Measurements from ENCODE around the gene SCMH1. TPM values are rescaled to one million over a fixed set of nuclear protein-coding genes. Genes with fewer than 3 reads are reported as not detected.
"Not testable (repeated sequence)": the region's sequence is repeated elsewhere in the genome, so short reads cannot be mapped to it uniquely, and the experiment has no call there.

Gene SCMH1
- total RNA-seq, 1 donor from 2014 or later, result 13.0 TPM

DNA sequence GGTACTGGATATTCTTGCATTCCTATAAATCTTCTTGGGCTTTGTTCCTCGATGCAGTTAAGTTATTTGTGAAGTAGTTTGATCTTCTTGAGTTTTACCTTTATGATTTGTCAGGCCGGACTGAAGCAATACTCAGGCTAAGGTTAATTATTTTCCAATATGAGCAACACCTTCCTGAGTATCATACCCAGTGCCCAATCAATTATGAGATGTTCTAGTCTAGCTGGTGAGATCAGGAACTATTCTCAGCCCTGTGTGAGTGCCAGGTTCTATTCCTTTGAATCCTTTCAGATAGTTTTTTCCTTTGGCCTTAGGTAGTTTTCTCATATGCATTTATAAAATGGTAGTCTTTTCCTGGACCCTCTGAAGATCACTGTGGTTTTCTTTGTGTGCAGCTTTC, 92.5 kb downstream of the SCMH1 start:
- H3K9ac ChIP-seq (ENCODE audit: low read depth in 1 of 3, low read length in 3 of 3), result no peak overlapping the region
- H3K9me3 ChIP-seq (ENCODE audit: control insufficient read depth in 3 of 3, low read length in 3 of 3), result no peaks in the 10 kb centered on the region
- H3K27me3 ChIP-seq (ENCODE audit: control insufficient read depth in 3 of 3, insufficient read depth in 3 of 3, low read length in 3 of 3), result no peaks in the 10 kb centered on the region
- no peak overlapping the region for H3K4me3 ChIP-seq (ENCODE audit: low read length in 3 of 3)
- peaks cover 0 to 14% (median 5%) of the 10 kb centered on the region in 3 donors for H3K36me3 ChIP-seq (ENCODE audit: control insufficient read depth in 3 of 3, insufficient read depth in 3 of 3, low read length in 3 of 3)
- H3K27ac ChIP-seq (ENCODE audit: low read depth, low read length), result no peak overlapping the region
- peaks cover 0 to 7% (median 0%) of the 10 kb centered on the region in 3 donors for H3K4me1 ChIP-seq (ENCODE audit: control insufficient read depth in 3 of 3, insufficient read depth in 3 of 3, low read length in 3 of 3)

DNA sequence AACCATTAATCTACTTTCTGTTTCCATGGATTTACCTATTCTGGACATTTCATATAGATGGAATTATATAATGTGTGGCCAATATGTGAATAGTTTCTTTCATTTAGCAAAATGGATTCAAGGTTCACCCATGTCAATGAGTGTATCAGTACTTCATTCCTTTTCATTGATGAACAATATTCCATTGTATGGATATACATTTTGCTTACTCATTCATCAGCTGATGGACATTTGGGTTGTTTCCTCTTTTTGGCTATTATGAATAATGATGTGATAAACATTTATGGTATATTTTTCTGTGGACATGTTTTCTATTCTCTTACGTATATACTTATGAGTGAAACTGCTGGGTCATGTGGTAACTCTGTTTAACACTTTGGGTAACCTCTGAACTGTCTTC, 97.8 kb downstream of the SCMH1 start:
- Histone ChIP-seq H3K9ac (ENCODE audit: low read depth in 1 of 3, low read length in 3 of 3) (no peak overlapping the region), H3K36me3 (ENCODE audit: control insufficient read depth in 3 of 3, insufficient read depth in 3 of 3, low read length in 3 of 3) (peaks cover 0 to 18% (median 11%) of the 10 kb centered on the region in 3 donors), H3K4me1 (ENCODE audit: control insufficient read depth in 3 of 3, insufficient read depth in 3 of 3, low read length in 3 of 3) (no peaks in the 10 kb centered on the region), H3K27me3 (ENCODE audit: control insufficient read depth in 3 of 3, insufficient read depth in 3 of 3, low read length in 3 of 3) (no peaks in the 10 kb centered on the region), H3K4me3 (ENCODE audit: low read length in 3 of 3) (no peak overlapping the region), H3K9me3 (ENCODE audit: control insufficient read depth in 3 of 3, low read length in 3 of 3) (no peaks in the 10 kb centered on the region), H3K27ac (ENCODE audit: low read depth, low read length) (no peak overlapping the region)

DNA sequence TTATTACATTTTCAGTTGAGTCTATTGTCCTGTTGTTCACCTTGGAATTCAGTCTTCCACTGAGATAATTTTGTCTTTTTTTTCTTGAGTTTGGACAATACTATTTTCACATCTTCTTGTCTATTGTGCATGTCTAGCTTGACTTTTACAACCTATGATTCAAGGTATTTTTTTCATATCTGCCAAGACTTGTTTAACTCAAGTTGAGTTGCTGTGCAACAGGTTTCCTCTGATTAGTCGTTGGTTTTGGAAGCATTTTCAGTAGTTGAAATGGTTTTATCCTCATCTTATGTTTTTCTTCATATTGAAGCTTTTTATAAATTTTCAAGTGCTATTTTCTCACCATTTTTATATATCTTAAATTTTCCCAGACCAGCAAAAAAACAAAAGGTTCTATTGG, 103.6 kb downstream of the SCMH1 start:
- no peak overlapping the region for H3K9ac ChIP-seq (ENCODE audit: low read depth in 1 of 3, low read length in 3 of 3)
- no peaks in the 10 kb centered on the region for H3K9me3 ChIP-seq (ENCODE audit: control insufficient read depth in 3 of 3, low read length in 3 of 3)
- no peaks in the 10 kb centered on the region for H3K4me1 ChIP-seq (ENCODE audit: control insufficient read depth in 3 of 3, insufficient read depth in 3 of 3, low read length in 3 of 3)
- no peak overlapping the region for H3K27ac ChIP-seq (ENCODE audit: low read depth, low read length)
- no peak overlapping the region for H3K4me3 ChIP-seq (ENCODE audit: low read length in 3 of 3)
- peaks cover 0 to 19% (median 10%) of the 10 kb centered on the region in 3 donors for H3K36me3 ChIP-seq (ENCODE audit: control insufficient read depth in 3 of 3, insufficient read depth in 3 of 3, low read length in 3 of 3)
- no peaks in the 10 kb centered on the region for H3K27me3 ChIP-seq (ENCODE audit: control insufficient read depth in 3 of 3, insufficient read depth in 3 of 3, low read length in 3 of 3)

DNA sequence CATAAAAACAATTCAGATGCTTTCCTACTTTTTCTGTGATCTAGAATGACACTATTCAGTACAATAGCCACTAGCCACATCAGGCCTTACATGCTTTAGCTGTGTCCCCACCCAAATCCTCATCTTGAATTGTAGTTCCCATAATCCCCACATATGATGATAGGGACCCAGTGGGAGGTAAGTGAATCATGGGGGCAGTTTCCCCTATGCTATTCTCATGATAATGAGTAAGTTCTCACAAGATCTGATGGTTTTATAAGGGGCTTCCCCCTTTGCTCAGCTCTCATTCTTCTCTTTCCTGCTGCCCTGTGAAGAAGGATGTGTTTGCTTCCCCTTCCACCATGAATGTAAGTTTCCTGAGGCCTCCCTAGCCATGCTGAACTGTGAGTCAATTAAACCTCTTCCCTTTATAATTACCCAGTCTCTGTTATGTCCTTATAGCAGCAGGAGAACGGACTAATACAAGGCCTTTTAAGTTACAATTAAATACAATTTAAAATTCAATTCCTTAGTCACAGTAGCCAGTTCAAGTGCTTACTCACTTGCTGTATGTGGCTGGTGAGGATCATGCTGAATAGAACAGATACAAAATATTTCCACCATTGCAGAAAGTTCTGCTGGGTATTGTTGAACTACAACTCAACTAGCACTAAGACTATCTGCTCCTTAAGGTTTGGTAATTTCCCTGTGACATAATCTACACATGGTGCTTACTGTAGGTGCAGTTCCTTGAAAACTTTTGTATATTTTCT, 106.7 kb downstream of the SCMH1 start:
- Histone ChIP-seq H3K36me3 (ENCODE audit: control insufficient read depth in 3 of 3, insufficient read depth in 3 of 3, low read length in 3 of 3) (peaks cover 0 to 4% (median 3%) of the 10 kb centered on the region in 3 donors), H3K9ac (ENCODE audit: low read depth in 1 of 3, low read length in 3 of 3) (no peak overlapping the region), H3K27me3 (ENCODE audit: control insufficient read depth in 3 of 3, insufficient read depth in 3 of 3, low read length in 3 of 3) (no peaks in the 10 kb centered on the region), H3K9me3 (ENCODE audit: control insufficient read depth in 3 of 3, low read length in 3 of 3) (no peaks in the 10 kb centered on the region), H3K4me3 (ENCODE audit: low read length in 3 of 3) (no peak overlapping the region), H3K4me1 (ENCODE audit: control insufficient read depth in 3 of 3, insufficient read depth in 3 of 3, low read length in 3 of 3) (no peaks in the 10 kb centered on the region), H3K27ac (ENCODE audit: low read depth, low read length) (no peak overlapping the region)

DNA sequence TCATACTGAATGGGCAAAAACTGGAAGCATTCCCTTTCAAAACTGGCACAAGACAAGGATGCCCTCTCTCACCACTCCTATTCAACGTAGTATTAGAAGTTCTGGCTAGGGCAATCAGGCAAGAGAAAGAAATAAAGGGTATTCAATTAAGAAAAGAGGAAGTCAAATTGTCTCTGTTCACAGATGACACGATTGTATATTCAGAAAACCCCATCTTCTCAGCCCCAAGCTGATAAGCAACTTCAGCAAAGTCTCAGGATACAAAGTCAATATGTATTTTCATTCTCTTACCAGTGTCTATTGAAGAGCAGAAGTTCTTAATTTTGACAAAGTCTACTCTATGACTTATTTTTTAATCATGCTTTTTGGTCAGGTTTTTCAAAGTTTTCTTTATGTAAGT, 107.8 kb downstream of the SCMH1 start:
- H3K9me3 ChIP-seq (ENCODE audit: control insufficient read depth in 3 of 3, low read length in 3 of 3); H3K27ac ChIP-seq (ENCODE audit: low read depth, low read length); H3K4me1 ChIP-seq (ENCODE audit: control insufficient read depth in 3 of 3, insufficient read depth in 3 of 3, low read length in 3 of 3); H3K9ac ChIP-seq (ENCODE audit: low read depth in 1 of 3, low read length in 3 of 3); H3K27me3 ChIP-seq (ENCODE audit: control insufficient read depth in 3 of 3, insufficient read depth in 3 of 3, low read length in 3 of 3); H3K4me3 ChIP-seq (ENCODE audit: low read length in 3 of 3); H3K36me3 ChIP-seq (ENCODE audit: control insufficient read depth in 3 of 3, insufficient read depth in 3 of 3, low read length in 3 of 3): not testable (repeated sequence)

DNA sequence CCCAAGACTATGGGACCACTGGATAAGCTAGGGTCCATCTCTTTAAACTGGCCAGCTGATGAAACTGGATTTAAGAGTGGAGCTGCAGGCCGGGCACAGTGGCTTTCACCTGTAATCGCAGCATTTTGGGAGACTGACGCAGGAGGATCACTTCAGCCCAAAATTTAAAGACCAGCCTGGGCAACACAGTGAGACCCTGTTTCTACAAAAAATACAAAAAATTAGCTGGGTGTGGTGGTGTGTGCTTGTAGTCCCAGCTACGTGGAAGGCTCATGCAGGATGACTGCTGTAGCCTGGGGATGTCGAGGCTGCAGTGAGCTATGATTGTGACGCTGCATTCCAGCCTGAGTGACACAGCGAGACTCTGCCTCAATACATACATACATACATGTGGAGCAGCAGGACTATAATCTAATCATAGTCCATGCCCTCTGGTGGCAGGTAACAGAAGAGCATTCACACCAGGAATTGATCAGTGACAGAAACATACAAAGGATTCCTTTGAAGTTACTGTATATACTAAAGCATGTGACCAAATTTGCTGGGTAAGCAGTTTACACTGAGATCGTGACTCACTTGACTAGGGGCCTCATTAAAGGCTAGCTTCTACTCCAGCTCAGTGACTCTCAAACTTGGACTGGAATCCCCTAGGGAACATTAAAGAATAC, 119.1 kb downstream of the SCMH1 start:
- H3K9me3 ChIP-seq (ENCODE audit: control insufficient read depth in 3 of 3, low read length in 3 of 3), result no peaks in the 10 kb centered on the region
- H3K9ac ChIP-seq (ENCODE audit: low read depth in 1 of 3, low read length in 3 of 3), result no peak overlapping the region
- peaks cover 0 to 3% (median 3%) of the 10 kb centered on the region in 3 donors for H3K36me3 ChIP-seq (ENCODE audit: control insufficient read depth in 3 of 3, insufficient read depth in 3 of 3, low read length in 3 of 3)
- H3K27me3 ChIP-seq (ENCODE audit: control insufficient read depth in 3 of 3, insufficient read depth in 3 of 3, low read length in 3 of 3), result no peaks in the 10 kb centered on the region
- no peaks in the 10 kb centered on the region for H3K4me1 ChIP-seq (ENCODE audit: control insufficient read depth in 3 of 3, insufficient read depth in 3 of 3, low read length in 3 of 3)
- no peak overlapping the region for H3K27ac ChIP-seq (ENCODE audit: low read depth, low read length)
- H3K4me3 ChIP-seq (ENCODE audit: low read length in 3 of 3), result no peak overlapping the region

DNA sequence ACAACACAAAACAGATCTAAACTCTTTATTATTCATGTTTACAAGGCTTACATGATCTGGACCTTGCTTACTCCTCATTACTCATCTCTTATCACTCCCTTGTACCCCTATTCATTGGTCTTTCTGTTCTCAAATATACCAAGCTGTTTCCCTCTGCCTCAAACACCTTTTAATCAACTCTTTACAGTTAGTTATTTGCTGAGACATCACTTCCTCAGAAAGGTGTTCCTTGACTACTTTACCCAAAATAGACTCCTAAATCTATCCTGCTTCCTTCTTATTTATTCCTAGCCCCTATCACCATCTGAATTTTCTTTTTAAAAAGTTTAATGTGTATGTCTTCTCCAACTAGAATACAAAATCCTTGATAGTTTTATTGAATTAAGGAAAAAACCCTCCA, 120.0 kb downstream of the SCMH1 start:
- Histone ChIP-seq H3K9ac (ENCODE audit: low read depth in 1 of 3, low read length in 3 of 3) (no peak overlapping the region), H3K4me1 (ENCODE audit: control insufficient read depth in 3 of 3, insufficient read depth in 3 of 3, low read length in 3 of 3) (no peaks in the 10 kb centered on the region), H3K27ac (ENCODE audit: low read depth, low read length) (no peak overlapping the region), H3K27me3 (ENCODE audit: control insufficient read depth in 3 of 3, insufficient read depth in 3 of 3, low read length in 3 of 3) (no peaks in the 10 kb centered on the region), H3K36me3 (ENCODE audit: control insufficient read depth in 3 of 3, insufficient read depth in 3 of 3, low read length in 3 of 3) (peaks cover 0 to 3% (median 3%) of the 10 kb centered on the region in 3 donors), H3K9me3 (ENCODE audit: control insufficient read depth in 3 of 3, low read length in 3 of 3) (no peaks in the 10 kb centered on the region), H3K4me3 (ENCODE audit: low read length in 3 of 3) (no peak overlapping the region)

DNA sequence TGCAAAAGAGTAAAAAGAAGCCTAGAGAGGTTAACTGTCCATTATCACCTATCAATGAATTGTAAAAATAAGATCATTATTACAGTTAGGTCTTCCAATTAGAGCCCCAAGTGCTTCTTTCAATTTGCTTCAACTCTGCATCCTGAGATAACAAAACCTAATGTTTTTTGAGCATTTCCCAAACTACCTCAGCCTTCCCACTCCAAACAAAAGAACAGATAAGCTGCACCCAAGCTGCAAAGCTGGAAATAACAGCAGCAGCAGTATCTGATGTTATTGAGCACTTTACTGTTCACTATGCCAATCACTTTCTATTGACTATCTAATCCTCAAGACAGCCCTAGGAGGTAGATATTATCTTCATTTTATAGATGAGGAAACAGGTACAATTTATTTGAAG, 123.5 kb downstream of the SCMH1 start:
- Histone ChIP-seq H3K4me1 (ENCODE audit: control insufficient read depth in 3 of 3, insufficient read depth in 3 of 3, low read length in 3 of 3) (no peaks in the 10 kb centered on the region), H3K27ac (ENCODE audit: low read depth, low read length) (no peak overlapping the region), H3K27me3 (ENCODE audit: control insufficient read depth in 3 of 3, insufficient read depth in 3 of 3, low read length in 3 of 3) (no peaks in the 10 kb centered on the region), H3K4me3 (ENCODE audit: low read length in 3 of 3) (no peak overlapping the region), H3K9ac (ENCODE audit: low read depth in 1 of 3, low read length in 3 of 3) (no peak overlapping the region), H3K36me3 (ENCODE audit: control insufficient read depth in 3 of 3, insufficient read depth in 3 of 3, low read length in 3 of 3) (peaks cover 0 to 6% (median 0%) of the 10 kb centered on the region in 3 donors), H3K9me3 (ENCODE audit: control insufficient read depth in 3 of 3, low read length in 3 of 3) (no peaks in the 10 kb centered on the region)

DNA sequence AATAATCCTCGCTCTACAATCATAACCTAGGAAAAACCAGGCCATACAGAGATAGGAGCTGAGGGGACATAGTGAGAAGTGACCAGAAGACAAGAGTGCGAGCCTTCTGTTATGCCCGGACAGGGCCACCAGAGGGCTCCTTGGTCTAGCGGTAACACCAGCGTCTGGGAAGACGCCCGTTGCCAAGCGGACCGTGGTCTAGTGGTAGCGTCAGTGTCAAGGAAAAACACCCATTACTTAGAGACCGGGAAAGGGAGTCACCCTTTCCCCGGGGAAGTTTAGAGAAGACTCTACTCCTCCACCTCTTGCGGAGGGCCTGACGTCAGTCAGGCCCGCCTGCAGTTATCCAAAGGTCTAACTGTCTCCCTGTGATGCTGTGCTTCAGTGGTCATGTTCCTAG, 124.9 kb downstream of the SCMH1 start:
- not testable (repeated sequence) for H3K4me3 ChIP-seq (ENCODE audit: low read length in 3 of 3); H3K9ac ChIP-seq (ENCODE audit: low read depth in 1 of 3, low read length in 3 of 3); H3K27me3 ChIP-seq (ENCODE audit: control insufficient read depth in 3 of 3, insufficient read depth in 3 of 3, low read length in 3 of 3); H3K27ac ChIP-seq (ENCODE audit: low read depth, low read length); H3K9me3 ChIP-seq (ENCODE audit: control insufficient read depth in 3 of 3, low read length in 3 of 3); H3K4me1 ChIP-seq (ENCODE audit: control insufficient read depth in 3 of 3, insufficient read depth in 3 of 3, low read length in 3 of 3)
- peaks cover 3 to 17% (median 3%) of the 10 kb centered on the region in 3 donors for H3K36me3 ChIP-seq (ENCODE audit: control insufficient read depth in 3 of 3, insufficient read depth in 3 of 3, low read length in 3 of 3)

DNA sequence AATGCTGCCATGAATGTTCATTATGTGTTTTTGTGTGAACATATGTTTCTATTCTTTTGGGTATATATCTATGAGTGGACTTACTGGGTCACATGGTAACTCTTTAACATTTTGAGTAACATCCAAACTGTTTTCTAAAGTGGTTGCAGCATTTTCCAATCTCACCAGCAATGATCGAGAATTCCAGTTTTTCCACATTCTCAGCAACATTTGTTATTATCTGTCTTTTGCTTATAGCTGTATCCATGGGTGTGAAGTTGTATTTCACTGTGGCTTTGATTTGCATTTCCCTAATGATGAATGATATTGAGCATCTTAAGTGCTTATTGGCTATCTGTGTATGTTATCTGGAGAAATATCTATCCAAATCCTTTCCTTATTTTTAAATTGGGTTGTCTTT, 131.4 kb downstream of the SCMH1 start:
- H3K36me3 ChIP-seq (ENCODE audit: control insufficient read depth in 3 of 3, insufficient read depth in 3 of 3, low read length in 3 of 3), result peaks cover 3 to 10% (median 3%) of the 10 kb centered on the region in 3 donors
- no peak overlapping the region for H3K27ac ChIP-seq (ENCODE audit: low read depth, low read length)
- H3K9ac ChIP-seq (ENCODE audit: low read depth in 1 of 3, low read length in 3 of 3), result no peak overlapping the region
- no peaks in the 10 kb centered on the region for H3K9me3 ChIP-seq (ENCODE audit: control insufficient read depth in 3 of 3, low read length in 3 of 3)
- no peak overlapping the region for H3K4me3 ChIP-seq (ENCODE audit: low read length in 3 of 3)
- H3K4me1 ChIP-seq (ENCODE audit: control insufficient read depth in 3 of 3, insufficient read depth in 3 of 3, low read length in 3 of 3), result peaks cover 16 to 20% (median 18%) of the 10 kb centered on the region in 3 donors
- no peaks in the 10 kb centered on the region for H3K27me3 ChIP-seq (ENCODE audit: control insufficient read depth in 3 of 3, insufficient read depth in 3 of 3, low read length in 3 of 3)

Measured in skeletal muscle tissue (tissue), 4 donors.